HG02571 (cell line): Measurements from ENCODE around the gene ITGA8.
"Not testable (repeated sequence)": the region's sequence is repeated elsewhere in the genome, so short reads cannot be mapped to it uniquely, and the experiment has no call there.

Source experiments
- ATAC-seq: cut with Tn5 transposase; IDR thresholded peaks from one replicate; pipeline ENCODE4 v1.9.1; 2021; ENCODE audit warnings: mild to moderate bottlenecking, moderate library complexity; ENCODE audit not compliant: unreplicated experiment

The ITGA8 gene

GRCh38 chr10:15624401-15625196, 95.1 kb downstream of the ITGA8 start:
- ATAC-seq = no peak

- no peak for ATAC-seq
These were observed 98.7 kb downstream of the ITGA8 start for GRCh38 chr10:15620836-15621515.

GRCh38 chr10:15620337-15620736, 99.4 kb downstream of the ITGA8 start:
- ATAC-seq = no peak

GRCh38 chr10:15609246-15609645, 110.5 kb downstream of the ITGA8 start:
- no peak for ATAC-seq

- ATAC-seq = no peak
These were observed 113.3 kb downstream of the ITGA8 start for GRCh38 chr10:15606377-15606776.

GRCh38 chr10:15605740-15606369, 113.9 kb downstream of the ITGA8 start:
- ATAC-seq = no peak

- no peak for ATAC-seq
These were observed 116.2 kb downstream of the ITGA8 start for GRCh38 chr10:15603446-15604011.

- ATAC-seq = no peak
These were observed 117.9 kb downstream of the ITGA8 start for GRCh38 chr10:15601819-15602218.

- ATAC-seq = no peak
These were observed 124.5 kb downstream of the ITGA8 start for GRCh38 chr10:15595260-15595659.

- ATAC-seq = no peak
These were observed 127.8 kb downstream of the ITGA8 start for GRCh38 chr10:15591937-15592336.

GRCh38 chr10:15591431-15591830, 128.3 kb downstream of the ITGA8 start:
- ATAC-seq = no peak

GRCh38 chr10:15588635-15589508, 130.8 kb downstream of the ITGA8 start:
- ATAC-seq = no peak

GRCh38 chr10:15588151-15588550, 131.6 kb downstream of the ITGA8 start:
- no peak for ATAC-seq

- ATAC-seq = no peak
These were observed 132.5 kb downstream of the ITGA8 start for GRCh38 chr10:15587271-15587670.

- ATAC-seq = peak; percentile 77
These were observed 134.4 kb downstream of the ITGA8 start for GRCh38 chr10:15585303-15585715.

- not testable (repeated sequence) for ATAC-seq
These were observed 136.8 kb downstream of the ITGA8 start for GRCh38 chr10:15582972-15583371.

- no peak for ATAC-seq
These were observed 140.1 kb downstream of the ITGA8 start for GRCh38 chr10:15579605-15580004.

GRCh38 chr10:15572531-15573045, 147.1 kb downstream of the ITGA8 start:
- no peak for ATAC-seq

GRCh38 chr10:15571575-15571974, 148.1 kb downstream of the ITGA8 start:
- ATAC-seq = no peak

GRCh38 chr10:15570738-15571339, 148.9 kb downstream of the ITGA8 start:
- ATAC-seq = no peak
